Stomach (tissue), 9 donors: Measurements from ENCODE around the gene CCNF. TPM values are rescaled to one million over a fixed set of nuclear protein-coding genes. Genes with fewer than 3 reads are reported as not detected.
"Not testable (repeated sequence)": the region's sequence is repeated elsewhere in the genome, so short reads cannot be mapped to it uniquely, and the experiment has no call there.

Source experiments
- DNase-seq, 2 donors: peaks; one replicate each; pipeline versions ENCODE4 v3.0.0 to v3.0.0-alpha.2; 2013 to 2019
- H3K27ac ChIP-seq, 5 donors: fragments of 200-600 bp in 4 of 5; sonication (generic) in 4 of 5; one replicate each; pipeline ENCODE4 v1.5.1; 2013 to 2019; ENCODE audit warnings: mild to moderate bottlenecking in 1 of 5, moderate library complexity in 1 of 5
- H3K27me3 ChIP-seq, 3 donors: fragments of 200-600 bp; sonication (generic); one replicate each; pipeline ENCODE4 v1.5.1; 2017 to 2019; ENCODE audit warnings: mixed run types in 1 of 3
- H3K36me3 ChIP-seq, 4 donors: fragments of 200-600 bp; sonication (generic); 1 replicate in 3 of 4; 2 replicates in 1 of 4; pipeline ENCODE4 v1.5.1; 2016 to 2019
- H3K4me1 ChIP-seq, 4 donors: fragments of 200-600 bp; sonication (generic); one replicate each; pipeline ENCODE4 v1.5.1; 2016 to 2019
- H3K4me3 ChIP-seq, 4 donors: fragments of 200-600 bp; sonication (generic) in 3 of 4; one replicate each; pipeline ENCODE4 v1.5.1; 2016 to 2019; ENCODE audit warnings: mild to moderate bottlenecking in 1 of 4
- H3K9me3 ChIP-seq, 4 donors: fragments of 200-600 bp; sonication (generic); one replicate each; pipeline ENCODE4 v1.5.1; 2016 to 2019
- CTCF ChIP-seq, 7 experiments: fragments of 450-650 bp in 4 of 7; fragments of 200-600 bp in 3 of 7; sonication (generic) in 3 of 7; IDR thresholded peaks; one replicate each; pipeline ENCODE4 v1.5.1; 2016 to 2019; ENCODE audit warnings: antibody characterized with exemption in 7 of 7, control low read depth in 2 of 7, mild to moderate bottlenecking in 1 of 7
- EP300 ChIP-seq: sonication (generic); formaldehyde crosslinking; IDR thresholded peaks from one replicate; pipeline ENCODE4 v1.6.1; 2017; ENCODE audit warnings: antibody characterized with exemption
- POLR2A ChIP-seq, 4 donors: fragments of 450-650 bp; IDR thresholded peaks; one replicate each; pipeline ENCODE4 v1.6.1; 2016; ENCODE audit warnings: antibody characterized with exemption in 4 of 4, control low read depth in 2 of 4, mild to moderate bottlenecking in 1 of 4, moderate library complexity in 1 of 4
- POLR2AphosphoS5 ChIP-seq, 3 donors: sonication (generic); formaldehyde crosslinking; IDR thresholded peaks; one replicate each; pipeline ENCODE4 v1.6.1; 2016; ENCODE audit warnings: antibody characterized with exemption in 3 of 3
- WGBS, 5 donors: extraction: QIAGEN DNeasy Blood & Tissue Kit in 3 of 5; methylation state at CpG; one replicate each; pipeline versions ENCODE4 v1.1.5 to v1.1.7; 2013 to 2018; 5-methylcytosine and 5-hydroxymethylcytosine counted together
- intact Hi-C: fragments of 100-400 bp; cut with DNase I; formaldehyde crosslinking; loops from one replicate; pipeline ENCODE4 v1.15.1; 2023; ENCODE audit warnings: low total_unique reads
- polyA plus RNA-seq, 3 donors: library from polyadenylated mRNA; stranded (reverse); fragments of 200-250 nt; gene quantifications; one replicate each; pipeline ENCODE4 v1.2.3, GENCODE V29; 2013
- total RNA-seq, 5 donors: library from RNA; depleted of rRNA; stranded (reverse); fragments of >200 nt; gene quantifications; one replicate each; pipeline versions ENCODE4 v1.1.0 to v1.2.3, GENCODE V29; 2014 to 2016
- donor health status: healthy with polysubstance abuse.
- donor health status: Bipolar disorder and iron deficiency.
- donor health status: healthy.

The CCNF gene
- total and polyA plus RNA-seq, 8 donors, result 0.46 to 7.8 (median 2.9) TPM

DNA sequence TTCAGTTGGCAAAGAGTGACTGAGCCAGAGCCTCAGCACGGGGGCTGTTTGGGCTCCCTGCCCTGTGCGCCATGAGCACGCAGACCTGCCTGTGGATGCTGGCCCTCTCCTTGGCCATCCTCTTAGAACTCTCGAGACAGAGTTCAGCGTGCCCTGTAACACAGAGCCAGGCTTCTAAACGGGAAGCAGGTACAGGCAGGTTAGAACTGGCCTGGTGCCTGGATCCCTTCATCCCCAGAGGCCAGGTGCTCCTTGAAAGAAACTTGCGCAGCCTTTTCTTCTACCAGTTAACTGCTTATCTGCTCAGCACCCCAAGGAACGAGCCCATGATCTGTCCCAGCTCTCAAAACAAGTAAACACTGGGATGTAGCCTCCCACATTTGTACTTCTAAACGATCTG, 6.9 kb downstream of the CCNF start:
- DNase-seq, result no peak
- intact Hi-C loops, result no loop called here

DNA sequence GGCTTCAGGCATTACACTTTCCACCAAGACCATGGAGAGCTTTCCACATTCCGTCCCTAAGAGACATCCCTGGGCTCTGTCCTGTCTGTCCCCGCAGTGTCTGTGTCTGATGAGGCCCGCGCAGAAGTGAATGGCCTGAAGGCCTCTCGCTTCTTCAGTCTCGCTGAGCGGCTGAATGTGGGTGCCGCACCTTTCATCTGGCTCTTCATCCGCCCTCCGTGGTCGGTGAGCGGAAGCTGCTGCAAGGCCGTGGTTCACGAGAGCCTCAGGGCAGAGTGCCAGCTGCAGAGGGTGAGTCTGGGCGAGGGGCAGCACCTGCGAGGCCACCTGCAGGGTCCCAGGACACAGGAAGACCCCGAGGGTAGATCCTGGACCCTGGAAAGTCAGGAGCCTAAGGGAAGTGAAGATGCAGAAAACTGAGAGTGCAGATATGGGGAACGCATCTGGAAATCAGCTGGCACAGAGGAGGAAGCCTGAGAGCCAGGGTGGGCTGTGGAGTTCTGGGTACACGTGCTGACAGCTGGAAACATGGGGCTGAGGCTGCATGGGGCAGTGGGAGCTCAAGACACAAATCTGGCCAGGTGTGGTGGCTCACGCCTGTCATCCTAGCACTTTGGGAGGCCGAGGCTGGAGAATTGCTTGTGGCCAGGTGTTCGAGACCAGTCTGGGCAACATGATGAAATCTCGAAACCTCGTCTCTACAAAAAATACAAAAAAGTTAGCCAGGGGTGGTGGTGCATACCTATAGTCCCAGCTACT, 8.0 kb downstream of the CCNF start:
- H3K4me1 ChIP-seq, result no peaks in the 10 kb centered on the region
- H3K9me3 ChIP-seq, result no peaks in the 10 kb centered on the region
- intact Hi-C loops, result no loop called here
- H3K27ac ChIP-seq, result no peak overlapping the region
- WGBS, 5 donors, result 95 to 97% (median 97%) methylated on average over 22 to 24 of the region's 24 CpGs
- TF ChIP-seq CTCF (IDR thresholded peaks at IDR 0.05), result no peak
- no peaks in the 10 kb centered on the region for H3K27me3 ChIP-seq
- peaks cover 2 to 61% (median 43%) of the 10 kb centered on the region in 4 donors for H3K36me3 ChIP-seq
- no peak for DNase-seq
- H3K4me3 ChIP-seq, result no peak overlapping the region

More for the DNA sequence above, 6.9 kb downstream of the CCNF start:
- Histone ChIP-seq H3K4me1 (peaks cover 0 to 2% (median 0%) of the 10 kb centered on the region in 4 donors), H3K27ac (no peak overlapping the region), H3K4me3 (no peak overlapping the region), H3K36me3 (peaks cover 4 to 65% (median 43%) of the 10 kb centered on the region in 4 donors), H3K27me3 (no peaks in the 10 kb centered on the region), H3K9me3 (no peaks in the 10 kb centered on the region)
- no peak for TF ChIP-seq CTCF (IDR thresholded peaks at IDR 0.05)
- no peak for TF ChIP-seq EP300
- TF ChIP-seq POLR2AphosphoS5 (IDR thresholded peaks at IDR 0.05), result no peak
- TF ChIP-seq POLR2A (IDR thresholded peaks at IDR 0.05), result no peak
- 85 to 96% (median 94%) methylated on average over 9 of the region's 9 CpGs for WGBS, 5 donors

DNA sequence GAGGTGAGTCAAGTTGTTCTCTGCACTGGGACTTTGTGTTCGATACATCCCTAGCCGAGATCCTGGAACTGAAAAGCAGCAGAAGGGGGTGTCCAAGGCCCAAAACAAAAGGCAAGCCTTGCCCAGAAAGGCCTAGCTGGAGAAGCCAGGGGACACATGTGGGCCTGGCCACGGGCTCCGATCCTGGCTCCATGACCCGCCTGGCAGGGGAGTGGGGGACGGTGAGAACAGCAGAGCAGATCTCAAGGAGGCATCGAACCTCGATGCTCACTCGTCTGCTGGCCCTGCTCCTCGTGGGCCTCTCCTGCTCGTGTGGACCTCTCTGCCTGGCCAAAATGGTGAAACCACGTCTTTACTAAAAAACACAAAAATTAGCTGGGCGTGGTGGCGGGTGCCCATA, 8.9 kb downstream of the CCNF start:
- Histone ChIP-seq H3K4me1 (no peaks in the 10 kb centered on the region), H3K27ac (no peak overlapping the region), H3K4me3 (no peak overlapping the region), H3K36me3 (peaks cover 0 to 52% (median 35%) of the 10 kb centered on the region in 4 donors), H3K9me3 (no peaks in the 10 kb centered on the region), H3K27me3 (no peaks in the 10 kb centered on the region)
- DNase-seq, result no peak
- TF ChIP-seq POLR2A (IDR thresholded peaks at IDR 0.05) (no peak), CTCF (IDR thresholded peaks at IDR 0.05) (no peak)
- WGBS, 5 donors, result 93 to 97% (median 96%) methylated on average over 14 of the region's 14 CpGs
- intact Hi-C loops, result no loop called here

GRCh38 chr16:2439598-2439997, 10.4 kb downstream of the CCNF start:
- Histone ChIP-seq H3K27ac (no peak overlapping the region), H3K4me3 (no peak overlapping the region), H3K36me3 (peaks cover 2 to 58% (median 33%) of the 10 kb centered on the region in 4 donors), H3K4me1 (no peaks in the 10 kb centered on the region), H3K27me3 (no peaks in the 10 kb centered on the region), H3K9me3 (no peaks in the 10 kb centered on the region)
- TF ChIP-seq CTCF (IDR thresholded peaks at IDR 0.05) (no peak), POLR2AphosphoS5 (IDR thresholded peaks at IDR 0.05) (no peak), EP300 (no peak), POLR2A (IDR thresholded peaks at IDR 0.05) (no peak)
- DNase-seq, result no peak
- intact Hi-C loops, result no loop called here
- 89 to 97% (median 94%) methylated on average over 11 of the region's 11 CpGs for WGBS, 5 donors

DNA sequence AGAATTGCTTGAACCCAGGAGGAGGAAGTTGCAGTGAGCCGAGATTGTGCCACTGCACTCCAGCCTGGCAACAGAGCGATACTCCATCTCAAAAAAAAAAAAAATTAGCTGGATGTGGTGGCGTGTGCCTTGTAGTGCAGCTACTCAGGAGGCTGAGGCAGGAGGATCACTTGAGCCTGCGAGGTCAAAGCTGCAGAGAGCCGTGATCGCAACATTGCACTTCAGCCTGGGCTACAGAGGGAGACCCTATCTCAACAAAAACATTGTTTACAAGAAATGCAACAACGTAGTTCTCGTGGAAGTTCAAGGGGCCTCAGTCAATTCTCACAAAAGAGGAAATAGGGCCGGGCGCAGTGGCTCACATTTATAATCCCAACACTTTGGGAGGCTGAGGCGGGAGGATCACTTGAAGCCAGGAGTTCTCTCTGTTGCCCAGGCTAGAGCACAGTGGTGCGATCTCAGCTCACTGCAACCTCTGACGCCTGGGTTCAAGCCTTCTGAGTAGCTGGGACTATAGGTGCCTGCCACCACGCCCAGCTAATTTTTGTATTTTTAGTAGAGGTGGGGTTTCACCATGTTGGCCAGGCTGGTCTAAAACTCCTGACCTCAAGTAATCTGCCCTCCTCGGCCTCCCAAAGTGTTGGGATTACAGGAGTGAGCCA, 12.0 kb downstream of the CCNF start:
- H3K9me3 ChIP-seq, H3K4me3 ChIP-seq, intact Hi-C loops, H3K27ac ChIP-seq, H3K27me3 ChIP-seq, H3K4me1 ChIP-seq, DNase-seq: not testable (repeated sequence)
- 81 to 95% (median 86%) methylated on average over 14 to 15 of the region's 15 CpGs for WGBS, 5 donors
- H3K36me3 ChIP-seq, result peaks cover 10 to 68% (median 43%) of the 10 kb centered on the region in 4 donors
